Measurements from ENCODE around the gene IQCE. TPM values are rescaled to one million over a fixed set of nuclear protein-coding genes. Genes with fewer than 3 reads are reported as not detected.

Gene IQCE
- total RNA-seq, 1 experiment from 2014 or later = 44.8 TPM

DNA sequence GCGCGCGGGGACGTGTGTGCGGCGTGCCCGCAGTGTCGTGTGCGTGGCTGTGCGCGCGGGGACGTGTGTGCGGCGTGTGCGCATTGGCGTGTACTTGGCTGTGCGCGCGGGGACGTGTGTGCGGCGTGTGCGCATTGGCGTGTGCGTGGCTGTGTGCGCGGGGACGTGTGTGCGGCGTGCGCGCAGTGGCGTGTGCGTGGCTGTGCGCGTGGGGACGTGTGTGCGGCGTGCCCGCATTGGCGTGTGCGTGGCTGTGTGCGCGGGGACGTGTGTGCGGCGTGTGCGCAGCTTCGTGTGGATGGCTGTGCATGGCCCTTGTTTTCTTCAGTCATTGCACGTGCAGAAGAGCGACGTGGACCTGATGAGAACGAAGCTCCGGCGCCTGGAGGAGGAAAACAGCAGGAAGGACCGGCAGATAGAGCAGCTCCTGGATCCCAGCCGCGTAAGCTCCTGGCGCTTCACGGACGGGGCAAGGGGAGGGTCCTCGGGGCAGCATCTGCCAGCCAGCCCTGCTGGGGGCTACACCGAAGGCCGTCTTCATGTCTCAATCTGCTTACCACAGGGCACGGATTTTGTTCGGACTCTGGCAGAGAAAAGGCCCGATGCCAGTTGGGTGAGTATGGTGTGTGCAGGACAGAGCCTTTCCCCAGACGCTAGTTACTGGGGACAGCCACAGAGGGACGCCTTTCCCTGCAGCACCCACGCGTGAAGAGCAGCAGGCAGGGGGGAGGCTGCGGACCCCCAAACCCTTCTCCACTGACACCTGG lies 19.3 kb downstream of the IQCE start:
- intact Hi-C loops (cut with micrococcal nuclease; ENCODE audit: unreplicated experiment) = no loop called here
- Histone ChIP-seq H3K4me3 (ENCODE audit: low read depth in 2 of 2, low read length in 2 of 2) (no peak overlapping the region), H3K36me3 (ENCODE audit: control insufficient read depth, insufficient read depth, low read length) (no peaks in the 10 kb centered on the region; the same call in 1 of the 2 replicates), H3K27me3 (ENCODE audit: control insufficient read depth, insufficient read depth, low read length) (no peaks in the 10 kb centered on the region), H3K9me3 (ENCODE audit: control insufficient read depth, insufficient read depth, low read depth, low read length) (no peaks in the 10 kb centered on the region), H3K4me1 (ENCODE audit: control insufficient read depth, insufficient read depth, low read length) (no peaks in the 10 kb centered on the region), H3K27ac (ENCODE audit: low read length) (no peak overlapping the region)
- in situ Hi-C loops (cut with HindIII; ENCODE audit: low pct_unique_long_range_greater_than_20kb, low sequenced_read_pairs) = no loop called here
- no peak for DNase-seq (ENCODE audit: low read depth, low spot score)
- ChIA-PET POLR2A (no interaction called here), CTCF (interaction anchor here (0.7 kb wide), 1 partner anchor 129 kb away, joined by 3 read pairs; no protein-coding TSS in a partner anchor)
- BruUV-seq (replicated peaks) = no TSS peak
- no peak for ATAC-seq
- TF ChIP-seq, protein P1, sequence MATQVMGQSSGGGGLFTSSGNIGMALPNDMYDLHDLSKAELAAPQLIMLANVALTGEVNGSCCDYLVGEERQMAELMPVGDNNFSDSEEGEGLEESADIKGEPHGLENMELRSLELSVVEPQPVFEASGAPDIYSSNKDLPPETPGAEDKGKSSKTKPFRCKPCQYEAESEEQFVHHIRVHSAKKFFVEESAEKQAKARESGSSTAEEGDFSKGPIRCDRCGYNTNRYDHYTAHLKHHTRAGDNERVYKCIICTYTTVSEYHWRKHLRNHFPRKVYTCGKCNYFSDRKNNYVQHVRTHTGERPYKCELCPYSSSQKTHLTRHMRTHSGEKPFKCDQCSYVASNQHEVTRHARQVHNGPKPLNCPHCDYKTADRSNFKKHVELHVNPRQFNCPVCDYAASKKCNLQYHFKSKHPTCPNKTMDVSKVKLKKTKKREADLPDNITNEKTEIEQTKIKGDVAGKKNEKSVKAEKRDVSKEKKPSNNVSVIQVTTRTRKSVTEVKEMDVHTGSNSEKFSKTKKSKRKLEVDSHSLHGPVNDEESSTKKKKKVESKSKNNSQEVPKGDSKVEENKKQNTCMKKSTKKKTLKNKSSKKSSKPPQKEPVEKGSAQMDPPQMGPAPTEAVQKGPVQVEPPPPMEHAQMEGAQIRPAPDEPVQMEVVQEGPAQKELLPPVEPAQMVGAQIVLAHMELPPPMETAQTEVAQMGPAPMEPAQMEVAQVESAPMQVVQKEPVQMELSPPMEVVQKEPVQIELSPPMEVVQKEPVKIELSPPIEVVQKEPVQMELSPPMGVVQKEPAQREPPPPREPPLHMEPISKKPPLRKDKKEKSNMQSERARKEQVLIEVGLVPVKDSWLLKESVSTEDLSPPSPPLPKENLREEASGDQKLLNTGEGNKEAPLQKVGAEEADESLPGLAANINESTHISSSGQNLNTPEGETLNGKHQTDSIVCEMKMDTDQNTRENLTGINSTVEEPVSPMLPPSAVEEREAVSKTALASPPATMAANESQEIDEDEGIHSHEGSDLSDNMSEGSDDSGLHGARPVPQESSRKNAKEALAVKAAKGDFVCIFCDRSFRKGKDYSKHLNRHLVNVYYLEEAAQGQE (IDR thresholded peaks at IDR 0.05; ENCODE audit: insufficient read depth in 1 of 2, low read depth in 2 of 2, low read length in 1 of 2) = no peak

DNA sequence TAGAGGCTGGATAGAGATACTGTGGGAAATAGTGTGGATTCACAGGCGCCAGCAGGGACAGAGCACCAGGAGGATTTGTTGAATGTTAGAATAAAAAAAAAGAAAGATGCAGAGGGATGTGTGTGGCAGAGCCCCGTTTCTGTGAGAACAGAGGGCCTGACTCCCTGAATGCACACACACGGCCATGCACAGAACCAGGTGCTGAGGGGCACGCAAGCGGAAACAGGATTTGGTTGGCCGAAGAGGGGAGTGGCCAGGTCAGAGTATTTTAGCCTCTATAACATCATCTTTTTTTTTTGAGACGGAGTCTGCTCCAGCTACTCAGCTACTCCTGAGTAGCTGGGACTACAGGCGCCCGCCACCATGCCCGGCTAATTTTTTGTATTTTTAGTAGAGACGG lies 21.9 kb downstream of the IQCE start:
- Histone ChIP-seq H3K9me3 (ENCODE audit: control insufficient read depth, insufficient read depth, low read depth, low read length) (no peaks in the 10 kb centered on the region), H3K27me3 (ENCODE audit: control insufficient read depth, insufficient read depth, low read length) (no peaks in the 10 kb centered on the region), H3K27ac (ENCODE audit: low read length) (no peak overlapping the region), H3K4me3 (ENCODE audit: low read depth in 2 of 2, low read length in 2 of 2) (no peak overlapping the region), H3K36me3 (ENCODE audit: control insufficient read depth, insufficient read depth, low read length) (no peaks in the 10 kb centered on the region; the same call in 1 of the 2 replicates), H3K4me1 (ENCODE audit: control insufficient read depth, insufficient read depth, low read length) (no peaks in the 10 kb centered on the region)
- BruUV-seq (replicated peaks) = no TSS peak
- intact Hi-C loops (cut with micrococcal nuclease; ENCODE audit: unreplicated experiment) (no loop called here), in situ Hi-C loops (cut with HindIII; ENCODE audit: low pct_unique_long_range_greater_than_20kb, low sequenced_read_pairs) (no loop called here)
- ChIA-PET POLR2A (no interaction called here), CTCF (no interaction called here)
- DNase-seq (ENCODE audit: low read depth, low spot score) = no peak
- no peak for ATAC-seq
- no peak for TF ChIP-seq SIN3A (IDR thresholded peaks at IDR 0.05; ENCODE audit: borderline replicate concordance, insufficient read depth, low read depth, low read length)
- no peak for TF ChIP-seq TCF7L2 (IDR thresholded peaks at IDR 0.05; ENCODE audit: low read depth, low read length)
- no peak for TF ChIP-seq POLR2AphosphoS5 (IDR thresholded peaks at IDR 0.05; ENCODE audit: low read depth, low read length)
- TF ChIP-seq, protein P2, sequence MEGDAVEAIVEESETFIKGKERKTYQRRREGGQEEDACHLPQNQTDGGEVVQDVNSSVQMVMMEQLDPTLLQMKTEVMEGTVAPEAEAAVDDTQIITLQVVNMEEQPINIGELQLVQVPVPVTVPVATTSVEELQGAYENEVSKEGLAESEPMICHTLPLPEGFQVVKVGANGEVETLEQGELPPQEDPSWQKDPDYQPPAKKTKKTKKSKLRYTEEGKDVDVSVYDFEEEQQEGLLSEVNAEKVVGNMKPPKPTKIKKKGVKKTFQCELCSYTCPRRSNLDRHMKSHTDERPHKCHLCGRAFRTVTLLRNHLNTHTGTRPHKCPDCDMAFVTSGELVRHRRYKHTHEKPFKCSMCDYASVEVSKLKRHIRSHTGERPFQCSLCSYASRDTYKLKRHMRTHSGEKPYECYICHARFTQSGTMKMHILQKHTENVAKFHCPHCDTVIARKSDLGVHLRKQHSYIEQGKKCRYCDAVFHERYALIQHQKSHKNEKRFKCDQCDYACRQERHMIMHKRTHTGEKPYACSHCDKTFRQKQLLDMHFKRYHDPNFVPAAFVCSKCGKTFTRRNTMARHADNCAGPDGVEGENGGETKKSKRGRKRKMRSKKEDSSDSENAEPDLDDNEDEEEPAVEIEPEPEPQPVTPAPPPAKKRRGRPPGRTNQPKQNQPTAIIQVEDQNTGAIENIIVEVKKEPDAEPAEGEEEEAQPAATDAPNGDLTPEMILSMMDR (IDR thresholded peaks at IDR 0.05) = no peak
- TF ChIP-seq, protein P1 (IDR thresholded peaks at IDR 0.05; ENCODE audit: insufficient read depth in 1 of 2, low read depth in 2 of 2, low read length in 1 of 2) = no peak
